Transverse colon (tissue), 4 donors: ENCODE data around the gene FBN3. TPM values are rescaled to one million over a fixed set of nuclear protein-coding genes. Genes with fewer than 3 reads are reported as not detected.

Source experiments
- DNase-seq: peaks from one replicate; pipeline ENCODE4 v3.0.0-alpha.2; 2019
- H3K27ac ChIP-seq, 4 donors: fragments of 200-600 bp; sonication (generic); 2 replicates each; pipeline ENCODE4 v1.5.1; 2016 to 2018; ENCODE audit warnings: inconsistent platforms in 4 of 4
- H3K27me3 ChIP-seq: fragments of 200-600 bp; sonication (generic); 2 replicates; pipeline ENCODE4 v1.5.1; 2017; ENCODE audit warnings: inconsistent platforms
- H3K36me3 ChIP-seq, 4 donors: fragments of 200-600 bp; sonication (generic); 2 replicates each; pipeline ENCODE4 v1.5.1; 2017 to 2019; ENCODE audit warnings: inconsistent platforms in 4 of 4
- H3K4me1 ChIP-seq, 4 donors: fragments of 200-600 bp; sonication (generic); 2 replicates each; pipeline ENCODE4 v1.5.1; 2017 to 2020; ENCODE audit warnings: inconsistent platforms in 4 of 4
- H3K4me3 ChIP-seq, 4 donors: fragments of 200-600 bp; sonication (generic); 1 replicate in 1 of 4; 2 replicates in 3 of 4; pipeline versions ENCODE4 v1.5.1 to v1.6.1; 2017 to 2019; ENCODE audit warnings: inconsistent platforms in 4 of 4
- H3K9me3 ChIP-seq, 2 donors: fragments of 200-600 bp; sonication (generic); 2 replicates each; pipeline ENCODE4 v1.5.1; 2017 to 2019; ENCODE audit warnings: inconsistent platforms in 2 of 2
- CTCF ChIP-seq, 5 experiments: fragments of 200-600 bp in 3 of 5; fragments of 450-650 bp in 2 of 5; sonication (generic) in 3 of 5; IDR thresholded peaks; 1 replicate in 2 of 5; 2 replicates in 3 of 5; pipeline ENCODE4 v1.5.1; 2016 to 2017; ENCODE audit warnings: antibody characterized with exemption in 5 of 5, inconsistent platforms in 3 of 5, mild to moderate bottlenecking in 2 of 5, moderate library complexity in 1 of 5
- EP300 ChIP-seq: sonication (generic); formaldehyde crosslinking; IDR thresholded peaks from one replicate; pipeline ENCODE4 v1.6.1; 2017; ENCODE audit warnings: antibody characterized with exemption, low read depth
- POLR2A ChIP-seq: fragments of 450-650 bp; IDR thresholded peaks from one replicate; pipeline ENCODE4 v1.6.1; 2016; ENCODE audit warnings: antibody characterized with exemption, mild to moderate bottlenecking, moderate library complexity
- POLR2AphosphoS5 ChIP-seq, 3 donors: sonication (generic); formaldehyde crosslinking; IDR thresholded peaks; one replicate each; pipeline ENCODE4 v1.6.1; 2016; ENCODE audit warnings: antibody characterized with exemption in 3 of 3
- WGBS, 2 donors: methylation state at CpG; one replicate each; pipeline ENCODE4 v1.1.5; 2018; ENCODE audit warnings: low coverage in 1 of 2; 5-methylcytosine and 5-hydroxymethylcytosine counted together
- in situ Hi-C, 4 donors: fragments of 200-750 bp; cut with MboI; loops; one replicate each; pipeline versions ENCODE4 v1.15.0 to v1.15.1; 2017; ENCODE audit warnings: low sequenced_read_pairs in 3 of 4, low pct_ligation_motif_present in 1 of 4, low pct_unique_long_range_greater_than_20kb in 1 of 4
- intact Hi-C: fragments of 100-400 bp; cut with DNase I; formaldehyde crosslinking; loops from one replicate; pipeline ENCODE4 v1.15.1; 2023; ENCODE audit warnings: low total_unique reads
- total RNA-seq, 4 donors: library from RNA; depleted of rRNA; stranded (reverse); fragments of >200 nt; gene quantifications; one replicate each; pipeline ENCODE4 v1.1.0, GENCODE V29; 2016

The FBN3 gene
- total RNA-seq, 4 donors from 2014 or later = not detected

- H3K4me1 ChIP-seq = no peaks in the 10 kb centered on the region
- DNase-seq = no peak
- H3K36me3 ChIP-seq = no peaks in the 10 kb centered on the region
- no peaks in the 10 kb centered on the region for H3K9me3 ChIP-seq
- in situ Hi-C loops (no loop called here), intact Hi-C loops (no loop called here)
- H3K27me3 ChIP-seq = no peaks in the 10 kb centered on the region
- TF ChIP-seq POLR2AphosphoS5 (IDR thresholded peaks at IDR 0.05) = no peak
- TF ChIP-seq POLR2A = no peak
- no peak for TF ChIP-seq CTCF (IDR thresholded peaks at IDR 0.05)
- TF ChIP-seq EP300 = no peak
- H3K4me3 ChIP-seq = no peak overlapping the region
- 66 to 79% methylated on average over 3 to 8 of the region's 8 CpGs for WGBS, 2 donors
- H3K27ac ChIP-seq = no peak overlapping the region
Observed at GRCh38 chr19:8088752-8089663, 60.4 kb downstream of the FBN3 start.

GRCh38 chr19:8087876-8088275 is 61.5 kb downstream of the FBN3 start:
- no peaks in the 10 kb centered on the region for H3K27me3 ChIP-seq
- whole genome bisulfite sequencing, 2 donors = 93% methylated on average over 15 of the region's 15 CpGs; no CpG with 5 or more reads in 1 of the 2 donors
- intact Hi-C loops = no loop called here
- DNase-seq = no peak
- no peaks in the 10 kb centered on the region for H3K4me1 ChIP-seq
- H3K36me3 ChIP-seq = no peaks in the 10 kb centered on the region
- no peaks in the 10 kb centered on the region for H3K9me3 ChIP-seq
- in situ Hi-C loops = no loop called here
- H3K4me3 ChIP-seq = no peak overlapping the region
- TF ChIP-seq CTCF (IDR thresholded peaks at IDR 0.05) (no peak), POLR2AphosphoS5 (IDR thresholded peaks at IDR 0.05) (no peak), POLR2A (no peak), EP300 (no peak)
- no peak overlapping the region for H3K27ac ChIP-seq

GRCh38 chr19:8086849-8087248 is 62.5 kb downstream of the FBN3 start:
- H3K27me3 ChIP-seq = no peaks in the 10 kb centered on the region
- in situ Hi-C loops = no loop called here

More at GRCh38 chr19:8086849-8087248, 62.5 kb downstream of the FBN3 start:
- WGBS, 2 donors = 90% methylated on average over 13 of the region's 13 CpGs; no CpG with 5 or more reads in 1 of the 2 donors
- intact Hi-C loops = no loop called here
- no peak for DNase-seq
- Histone ChIP-seq H3K27ac (no peak overlapping the region), H3K36me3 (no peaks in the 10 kb centered on the region), H3K4me1 (no peaks in the 10 kb centered on the region), H3K9me3 (no peaks in the 10 kb centered on the region), H3K4me3 (no peak overlapping the region)
- TF ChIP-seq POLR2AphosphoS5 (IDR thresholded peaks at IDR 0.05) (no peak), CTCF (IDR thresholded peaks at IDR 0.05) (no peak), POLR2A (no peak), EP300 (no peak)
